ENCODE data around the gene FMC1.

Gene FMC1

DNA sequence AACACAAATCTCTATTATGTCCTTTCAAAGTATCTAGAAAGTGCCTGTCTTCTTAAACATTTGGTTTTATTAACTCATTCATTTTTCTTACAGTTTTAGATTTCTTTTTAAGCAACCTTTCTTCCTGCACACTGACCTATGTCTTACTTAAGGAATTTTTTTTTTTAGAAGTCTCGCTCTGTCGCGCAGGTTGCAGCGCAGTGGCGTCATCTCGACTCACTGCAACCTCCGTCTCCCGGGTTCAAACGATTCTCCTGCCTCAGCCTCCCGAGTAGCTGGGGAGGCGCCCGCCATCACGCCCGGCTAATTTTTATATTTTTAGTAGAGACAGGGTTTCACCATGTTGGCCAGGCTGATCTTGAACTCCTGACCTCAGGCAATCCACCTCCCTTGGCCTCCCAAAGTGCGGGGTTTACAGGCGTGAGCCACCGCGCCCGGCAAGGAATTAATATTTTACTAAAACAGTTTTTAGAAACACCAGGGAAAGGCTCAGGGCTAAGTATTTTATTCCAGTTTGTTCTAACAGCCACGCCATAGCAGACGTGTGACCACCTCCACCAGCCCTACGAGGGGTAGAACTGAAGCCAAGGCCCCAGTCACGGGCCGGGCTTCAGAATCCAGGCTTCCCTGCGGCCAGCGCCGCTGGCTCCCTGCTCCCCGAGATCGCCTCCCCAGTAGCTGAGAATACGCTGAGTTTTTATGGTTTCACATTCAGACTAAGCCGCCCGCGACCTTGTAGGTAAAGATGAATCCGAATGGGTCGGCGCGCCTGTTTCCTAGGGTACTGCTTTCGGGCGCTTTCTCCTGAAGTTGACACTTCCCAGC is 17.6 kb downstream of the FMC1 start:
- peak overlapping the region; percentile 95 for H3K4me3 ChIP-seq (replicated peaks; ENCODE audit: low read depth, low read length)
- DNase-seq (ENCODE audit: low read depth) = peak; percentile 44
- TF ChIP-seq, protein P1, sequence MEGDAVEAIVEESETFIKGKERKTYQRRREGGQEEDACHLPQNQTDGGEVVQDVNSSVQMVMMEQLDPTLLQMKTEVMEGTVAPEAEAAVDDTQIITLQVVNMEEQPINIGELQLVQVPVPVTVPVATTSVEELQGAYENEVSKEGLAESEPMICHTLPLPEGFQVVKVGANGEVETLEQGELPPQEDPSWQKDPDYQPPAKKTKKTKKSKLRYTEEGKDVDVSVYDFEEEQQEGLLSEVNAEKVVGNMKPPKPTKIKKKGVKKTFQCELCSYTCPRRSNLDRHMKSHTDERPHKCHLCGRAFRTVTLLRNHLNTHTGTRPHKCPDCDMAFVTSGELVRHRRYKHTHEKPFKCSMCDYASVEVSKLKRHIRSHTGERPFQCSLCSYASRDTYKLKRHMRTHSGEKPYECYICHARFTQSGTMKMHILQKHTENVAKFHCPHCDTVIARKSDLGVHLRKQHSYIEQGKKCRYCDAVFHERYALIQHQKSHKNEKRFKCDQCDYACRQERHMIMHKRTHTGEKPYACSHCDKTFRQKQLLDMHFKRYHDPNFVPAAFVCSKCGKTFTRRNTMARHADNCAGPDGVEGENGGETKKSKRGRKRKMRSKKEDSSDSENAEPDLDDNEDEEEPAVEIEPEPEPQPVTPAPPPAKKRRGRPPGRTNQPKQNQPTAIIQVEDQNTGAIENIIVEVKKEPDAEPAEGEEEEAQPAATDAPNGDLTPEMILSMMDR (IDR thresholded peaks at IDR 0.05; ENCODE audit: low read length, missing control alignments) = no peak

DNA sequence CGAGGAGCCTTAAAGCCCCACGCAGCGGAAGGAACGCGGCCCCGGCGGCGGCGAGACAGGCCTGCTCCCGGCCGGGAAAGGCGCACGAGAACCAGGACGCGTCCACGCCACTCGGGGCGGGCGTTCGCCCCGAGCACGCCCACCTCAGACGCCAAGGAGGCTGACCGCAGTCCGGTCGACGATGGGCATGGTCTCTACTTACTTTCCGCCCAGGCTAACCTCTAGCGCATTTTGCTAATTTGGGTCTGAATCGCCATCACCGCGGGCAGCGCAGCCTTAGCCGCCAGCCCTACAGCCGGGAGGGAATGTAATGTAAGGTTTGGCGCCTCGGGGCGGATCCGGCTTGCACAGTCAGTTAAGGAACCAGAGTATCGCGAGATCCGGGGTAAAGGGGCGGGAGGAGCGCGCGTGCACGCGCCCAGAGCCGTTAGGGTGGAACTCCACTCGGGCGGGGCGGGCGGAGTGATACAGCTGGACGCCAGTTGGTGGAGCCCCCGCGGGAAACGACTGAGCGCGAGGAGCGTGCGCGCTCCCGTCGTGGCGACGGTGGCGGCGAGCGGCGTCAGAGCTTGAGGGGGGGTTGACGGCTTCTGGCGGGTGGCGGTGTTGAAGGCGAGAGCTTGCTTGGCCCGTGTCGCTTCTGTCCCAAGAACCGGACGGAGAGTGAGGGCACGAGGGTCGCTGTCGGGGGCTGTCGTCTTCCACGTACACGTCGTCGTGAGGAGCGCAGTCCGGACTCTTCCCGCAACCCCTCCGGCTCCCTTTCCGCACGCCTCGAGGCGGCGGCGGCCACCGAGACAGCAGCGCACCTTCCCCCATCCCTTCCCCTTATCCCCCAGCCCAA is 18.5 kb downstream of the FMC1 start, which contains the start of gene LUC7L2:
LUC7L2 (plus strand) TSS at position 529 of the 844 bp plus-strand sequence. CDS start 368 bp downstream, outside the sequence.
- peak within 1 kb of the TSS; percentile 95 for H3K4me3 ChIP-seq (replicated peaks; ENCODE audit: low read depth, low read length)
- DNase-seq (ENCODE audit: low read depth) = peak; percentile 99
- TF ChIP-seq, protein P1 (IDR thresholded peaks at IDR 0.05; ENCODE audit: low read length, missing control alignments) = no peak

DNA sequence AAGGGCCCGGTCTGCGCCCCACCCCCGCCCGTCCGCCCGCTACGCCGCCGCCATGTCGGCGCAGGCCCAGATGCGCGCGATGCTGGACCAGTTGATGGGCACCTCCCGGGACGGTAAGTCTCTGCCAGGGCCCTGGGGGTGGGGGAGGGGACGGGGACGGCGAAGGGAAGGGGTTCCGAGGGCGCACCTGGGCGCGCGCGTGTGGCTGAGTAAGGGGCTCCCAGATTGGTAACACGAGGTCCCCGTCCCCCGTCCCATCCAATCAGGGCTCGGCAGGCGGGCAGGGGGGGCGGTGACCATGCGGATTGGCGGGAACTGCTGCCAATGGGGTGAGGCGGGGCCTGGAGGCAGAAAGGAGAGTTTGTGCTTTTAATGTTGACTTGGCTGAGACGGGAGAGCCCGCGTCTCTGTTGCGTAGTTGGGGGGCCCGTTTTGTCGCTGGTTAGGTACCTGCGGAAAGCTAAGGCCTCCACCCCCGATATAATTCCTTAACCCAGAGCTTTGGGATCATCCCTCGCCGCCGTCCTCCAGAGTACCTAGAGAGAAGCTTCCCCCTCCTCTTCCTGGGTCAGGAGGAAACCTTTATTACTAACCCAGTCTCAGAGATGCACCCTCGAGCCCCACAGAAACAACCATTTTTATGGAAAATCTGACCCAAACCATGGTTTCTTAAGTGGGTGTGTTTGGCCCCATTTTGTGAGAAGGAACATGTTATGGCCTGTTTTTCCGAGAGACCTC is 19.2 kb downstream of the FMC1 start:
- TF ChIP-seq, protein P1 (IDR thresholded peaks at IDR 0.05; ENCODE audit: low read length, missing control alignments) = no peak
- peak overlapping the region; percentile 95 for H3K4me3 ChIP-seq (replicated peaks; ENCODE audit: low read depth, low read length)
- peak; percentile 92 for DNase-seq (ENCODE audit: low read depth)

DNA sequence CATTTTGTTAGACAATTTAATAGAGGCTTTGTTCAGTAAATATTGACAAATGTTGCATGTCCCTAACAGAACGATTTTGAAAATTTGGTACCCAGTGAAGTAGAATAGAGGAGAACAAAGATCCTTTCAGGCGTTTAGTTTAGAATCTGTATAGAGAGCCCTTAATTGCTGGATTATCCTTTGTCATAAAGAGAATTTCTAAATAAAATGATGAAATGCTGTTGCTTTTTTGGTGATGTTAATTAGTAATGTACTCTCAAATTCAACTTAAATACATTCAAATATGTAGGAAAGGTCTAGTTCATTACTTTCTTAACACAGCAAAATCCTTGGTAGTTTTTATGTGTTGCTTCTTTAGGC is 19.8 kb downstream of the FMC1 start:
- no peak for DNase-seq (ENCODE audit: low read depth)
- TF ChIP-seq, protein P1 (IDR thresholded peaks at IDR 0.05; ENCODE audit: low read length, missing control alignments) = no peak

DNA sequence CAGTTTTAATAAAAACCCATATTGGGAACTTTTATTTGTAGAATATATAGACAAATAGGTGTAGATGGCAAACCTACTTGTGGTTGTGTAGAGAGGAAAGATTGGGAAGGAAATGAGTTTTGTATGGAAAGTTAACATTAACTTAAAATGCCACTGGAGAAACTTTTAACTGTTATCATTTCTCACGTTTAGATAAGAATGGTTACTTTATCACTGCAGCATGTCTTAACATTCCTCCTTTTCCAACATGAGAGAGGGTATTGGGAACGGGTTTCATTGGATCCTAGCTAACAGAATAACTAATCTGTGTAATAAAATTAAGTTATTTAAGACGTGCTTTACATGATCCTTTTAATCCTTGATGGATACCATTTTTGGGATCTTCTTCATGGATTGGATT is 20.4 kb downstream of the FMC1 start:
- peak overlapping the region; percentile 95 for H3K4me3 ChIP-seq (replicated peaks; ENCODE audit: low read depth, low read length)
- no peak for DNase-seq (ENCODE audit: low read depth)
- TF ChIP-seq, protein P1 (IDR thresholded peaks at IDR 0.05; ENCODE audit: low read length, missing control alignments) = no peak

More for the DNA sequence above, 19.8 kb downstream of the FMC1 start:
- H3K4me3 ChIP-seq (replicated peaks; ENCODE audit: low read depth, low read length) = peak overlapping the region; percentile 95

DNA sequence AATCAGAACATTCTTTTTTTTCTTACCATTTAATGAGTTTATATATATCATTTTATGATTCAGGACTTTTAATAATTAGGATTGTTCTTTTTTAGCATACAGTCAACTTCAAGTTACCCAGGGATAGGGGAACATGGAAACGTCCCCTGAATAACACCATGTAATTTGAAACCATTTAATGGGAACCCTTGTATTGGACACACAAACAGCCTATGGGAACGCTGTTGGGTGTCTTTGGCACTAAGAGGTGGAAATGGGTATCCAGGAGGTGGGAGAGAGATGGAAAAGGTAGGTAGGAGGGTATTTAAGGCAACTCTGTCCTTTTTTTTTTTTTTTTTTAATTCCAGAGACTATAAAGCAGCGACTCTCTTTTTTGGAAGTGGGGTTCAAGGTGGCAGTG is 21.2 kb downstream of the FMC1 start:
- TF ChIP-seq, protein P1 (IDR thresholded peaks at IDR 0.05; ENCODE audit: low read length, missing control alignments) = no peak
- peak overlapping the region; percentile 95 for H3K4me3 ChIP-seq (replicated peaks; ENCODE audit: low read depth, low read length)
- peak; percentile 15 for DNase-seq (ENCODE audit: low read depth)

Measured in fibroblast of pulmonary artery (primary cell).